HG03097 (cell line): ENCODE results near the gene SCFD2.
"Not testable (repeated sequence)": the region's sequence is repeated elsewhere in the genome, so short reads cannot be mapped to it uniquely, and the experiment has no call there.

Source experiments
- ATAC-seq: cut with Tn5 transposase; IDR thresholded peaks from one replicate; pipeline ENCODE4 v1.9.1; 2021; ENCODE audit not compliant: unreplicated experiment, low FRiP score

The SCFD2 gene

DNA sequence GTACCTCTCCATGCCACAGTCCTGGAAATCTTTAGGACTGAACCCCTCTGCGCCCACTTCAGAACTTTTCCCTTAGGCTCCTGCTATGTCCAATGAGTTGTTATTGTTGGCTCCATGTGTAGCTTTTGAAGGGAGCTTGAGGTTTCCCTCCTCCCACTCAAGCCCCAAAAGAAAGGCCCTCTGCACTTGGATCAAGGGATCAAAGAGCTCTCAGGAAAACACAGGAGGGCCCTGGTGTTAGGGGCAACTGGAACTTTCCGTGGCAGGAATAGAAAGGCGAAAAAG, 368.8 kb downstream of the SCFD2 start:
- ATAC-seq = no peak

DNA sequence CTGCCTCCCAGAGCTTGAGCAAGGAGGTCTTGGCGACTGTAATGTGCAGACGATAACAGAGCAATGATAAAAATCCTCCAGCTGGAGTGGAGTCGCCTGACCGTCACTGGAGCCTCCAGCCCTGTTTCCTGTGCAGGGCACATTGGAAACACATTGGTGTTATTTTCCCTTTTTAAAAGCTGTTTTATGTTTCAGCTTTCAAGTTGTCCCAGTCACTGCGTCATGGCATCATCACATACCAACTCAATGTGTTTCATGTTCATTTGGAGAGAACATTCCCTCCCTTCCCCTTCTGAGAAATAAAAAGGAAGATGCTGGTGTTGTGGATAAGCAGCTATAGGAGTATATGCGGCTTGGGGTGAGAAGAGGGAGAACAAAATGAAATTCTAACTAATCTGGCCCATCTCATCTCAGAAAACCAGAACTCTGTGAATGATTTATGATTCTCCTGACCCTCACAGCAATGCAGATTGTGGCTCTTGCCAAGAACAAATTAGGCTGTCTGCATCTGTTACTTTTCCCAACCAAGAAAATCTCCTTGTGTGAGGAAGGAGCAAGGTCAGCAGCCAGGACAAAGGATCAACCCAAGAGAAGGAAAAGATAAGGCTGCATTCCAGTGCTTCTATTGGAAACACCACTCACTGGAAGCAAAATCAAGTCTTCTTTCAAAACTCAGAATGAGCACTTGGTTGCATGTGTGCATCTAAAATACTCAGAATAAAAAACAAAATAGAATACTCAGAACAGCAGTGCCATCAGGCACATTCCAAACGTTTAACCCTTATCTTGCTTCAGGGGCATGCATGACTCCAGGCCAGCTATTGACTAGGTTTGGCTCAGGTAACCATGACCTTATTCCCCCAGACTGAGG, 369.4 kb downstream of the SCFD2 start:
- ATAC-seq = no peak

DNA sequence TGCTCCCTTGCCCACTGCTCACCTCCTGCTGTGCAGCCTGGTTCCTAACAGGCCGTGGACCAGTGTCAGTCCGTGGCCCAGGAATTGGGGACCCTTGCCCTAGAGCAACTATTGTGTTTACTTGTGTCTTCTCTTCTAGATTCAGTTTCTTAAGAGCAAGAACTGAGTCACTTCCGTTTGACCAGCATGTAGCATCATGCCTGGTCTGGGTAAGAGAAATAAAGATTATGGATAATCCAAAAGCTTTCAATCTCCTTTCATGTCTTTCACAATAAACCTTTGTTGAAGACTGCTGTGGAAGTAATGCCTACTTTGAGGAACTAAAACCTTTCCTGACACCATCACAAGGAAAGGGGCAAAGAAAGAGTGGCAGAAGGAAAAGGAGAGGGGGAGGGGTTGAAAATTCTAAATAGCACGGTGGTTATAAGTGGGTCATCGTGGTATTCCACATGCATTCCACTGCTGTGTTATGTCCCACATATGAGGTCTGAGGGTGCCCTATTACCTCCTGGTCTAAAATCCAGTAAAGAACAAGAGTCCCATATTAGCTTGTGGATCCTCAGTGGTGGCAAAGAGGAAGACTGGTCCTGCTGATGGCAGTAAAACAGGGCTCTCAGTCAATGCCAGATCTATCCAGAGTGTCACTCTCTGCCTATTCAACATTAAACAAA, 370.4 kb downstream of the SCFD2 start:
- ATAC-seq = no peak

DNA sequence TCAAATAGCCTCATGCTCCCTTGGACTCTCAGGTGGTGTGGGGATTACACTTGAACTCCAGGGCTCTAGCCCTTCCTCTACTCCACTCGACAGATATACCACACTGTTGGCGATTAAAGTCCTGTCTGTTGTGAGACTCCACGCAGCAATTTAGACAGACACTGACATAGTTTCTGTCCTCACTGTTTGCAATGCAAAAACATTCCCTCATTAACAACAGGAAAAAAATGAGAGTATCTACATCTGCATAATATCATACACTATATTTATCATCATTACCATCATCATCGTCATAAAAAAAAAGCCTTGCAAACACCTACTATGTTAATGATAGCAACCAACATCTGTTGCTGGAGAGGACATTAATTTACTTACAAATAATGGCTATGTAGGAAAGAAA, 371.3 kb downstream of the SCFD2 start:
- ATAC-seq = no peak

DNA sequence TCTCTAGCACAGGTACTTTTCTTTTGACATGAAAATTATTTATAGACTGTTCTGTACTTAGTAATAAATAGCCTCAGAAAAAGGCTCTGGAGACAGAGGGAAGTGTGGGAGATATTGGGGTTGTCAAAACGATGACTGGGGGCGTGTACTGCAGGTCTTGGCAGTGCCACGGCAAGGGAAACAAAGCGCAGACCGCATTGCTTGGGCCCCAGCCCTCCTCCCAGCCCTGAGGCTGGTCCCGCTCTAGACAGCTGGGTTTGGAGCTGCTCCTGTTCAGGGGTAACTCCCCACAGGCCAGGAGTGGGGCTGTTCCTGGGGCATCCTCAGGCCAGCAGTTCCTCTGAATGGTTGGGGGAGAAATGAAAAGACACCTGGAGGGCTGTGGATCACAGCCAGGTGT, 372.1 kb downstream of the SCFD2 start:
- ATAC-seq = no peak

DNA sequence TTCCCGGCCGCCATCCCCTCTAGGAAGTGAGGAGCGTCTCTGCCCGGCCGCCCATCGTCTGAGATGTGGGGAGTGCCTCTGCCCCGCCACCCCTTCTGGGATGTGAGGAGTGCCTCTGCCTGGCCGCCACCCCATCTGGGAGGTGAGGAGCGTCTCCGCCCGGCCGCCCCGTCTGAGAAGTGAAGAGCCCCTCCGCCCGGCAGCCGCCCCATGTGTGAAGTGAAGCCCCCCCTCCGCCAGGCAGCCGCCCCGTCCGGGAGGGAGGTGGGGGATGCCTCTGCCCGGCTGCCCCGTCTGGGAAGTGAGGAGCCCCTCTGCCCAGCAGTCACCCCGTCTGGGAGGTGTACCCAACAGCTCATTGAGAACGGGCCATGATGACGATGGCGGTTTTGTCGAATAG, 373.3 kb downstream of the SCFD2 start:
- not testable (repeated sequence) for ATAC-seq

DNA sequence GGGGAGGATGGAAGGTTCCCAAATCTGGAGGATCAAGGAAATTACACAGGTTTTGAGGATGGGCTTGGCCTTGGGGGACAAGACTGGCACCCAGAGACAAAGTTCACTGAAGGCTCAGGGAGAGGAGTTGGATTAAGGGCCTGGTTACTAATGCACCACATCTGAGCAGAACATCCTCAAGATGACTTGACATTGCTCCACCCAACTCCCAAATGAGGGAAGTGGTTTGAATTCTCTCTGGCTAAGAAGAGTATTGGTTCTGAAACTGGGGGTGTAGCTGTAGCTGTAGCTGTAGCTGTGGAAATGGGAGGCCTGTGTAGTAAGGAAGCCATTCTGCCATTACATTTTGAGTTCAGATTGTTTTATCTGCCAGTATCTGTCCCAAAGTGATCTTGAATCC, 374.4 kb downstream of the SCFD2 start:
- ATAC-seq = no peak

DNA sequence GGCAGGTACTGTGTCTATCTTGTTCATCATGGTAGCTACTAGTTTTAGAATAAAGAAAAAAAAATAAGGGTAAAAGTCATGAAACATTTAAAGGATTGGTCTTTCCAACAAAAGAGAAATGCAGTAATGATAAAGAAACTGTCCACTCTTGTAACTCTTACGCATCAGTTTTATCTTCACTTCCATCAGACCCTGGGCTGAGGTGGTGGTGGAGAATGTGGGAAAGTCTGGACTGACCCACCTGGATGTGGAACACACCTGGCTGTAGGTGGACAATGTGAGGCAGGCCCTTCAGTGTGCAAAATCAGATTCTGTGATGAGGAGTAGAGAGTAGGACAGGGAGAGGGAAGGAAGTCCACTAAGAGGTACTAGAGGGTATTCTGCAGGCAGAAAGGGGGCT, 375.2 kb downstream of the SCFD2 start:
- no peak for ATAC-seq

DNA sequence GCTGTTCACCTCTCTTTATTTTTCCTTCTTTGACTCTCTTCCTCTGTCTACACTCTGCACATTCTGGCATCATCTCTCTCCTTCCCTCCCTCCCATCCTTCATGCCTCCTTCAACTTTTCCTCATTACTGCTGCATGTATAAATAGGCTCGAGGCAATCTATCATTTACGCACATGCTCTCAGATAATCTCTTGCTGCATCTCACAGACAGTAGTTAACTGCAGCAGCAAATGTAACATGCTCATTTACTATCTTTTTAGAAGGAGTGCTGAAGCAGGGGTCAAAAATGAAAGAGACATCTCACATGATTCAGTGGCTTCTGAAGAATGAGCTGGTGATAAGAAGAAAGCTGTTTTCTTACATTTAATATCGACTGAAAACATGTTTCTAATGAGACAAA, 376.0 kb downstream of the SCFD2 start:
- ATAC-seq = no peak

DNA sequence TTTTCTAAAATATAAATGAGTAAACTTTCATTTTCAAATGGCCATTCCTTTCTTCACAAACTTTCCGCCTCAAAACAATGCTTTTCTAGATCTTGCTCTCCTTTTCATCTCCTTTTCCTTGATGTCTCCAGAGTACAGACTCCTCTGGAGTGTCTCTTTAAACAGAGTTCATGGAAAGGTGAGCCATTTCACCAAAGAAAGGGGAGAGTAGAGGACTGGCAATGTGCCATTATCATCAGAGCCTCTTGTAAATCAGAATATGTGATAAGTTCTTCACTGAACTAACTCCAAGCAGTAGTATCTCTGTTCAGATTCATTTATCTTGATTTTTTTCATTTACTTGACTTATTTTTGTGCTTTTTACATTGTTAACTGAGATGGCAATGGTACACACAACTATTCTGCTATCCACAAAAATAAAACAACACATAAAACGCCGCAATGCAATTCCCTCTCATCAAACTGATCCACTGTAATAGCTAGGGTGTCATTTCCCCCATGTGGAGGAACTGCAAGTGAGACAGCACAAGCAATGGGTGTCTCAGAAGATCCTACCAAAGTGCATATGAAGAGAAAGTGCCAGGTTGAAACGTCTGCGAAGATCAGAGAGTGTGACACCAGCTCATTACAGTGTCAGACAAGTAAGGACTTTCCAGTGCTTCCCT, 378.3 kb downstream of the SCFD2 start:
- no peak for ATAC-seq

DNA sequence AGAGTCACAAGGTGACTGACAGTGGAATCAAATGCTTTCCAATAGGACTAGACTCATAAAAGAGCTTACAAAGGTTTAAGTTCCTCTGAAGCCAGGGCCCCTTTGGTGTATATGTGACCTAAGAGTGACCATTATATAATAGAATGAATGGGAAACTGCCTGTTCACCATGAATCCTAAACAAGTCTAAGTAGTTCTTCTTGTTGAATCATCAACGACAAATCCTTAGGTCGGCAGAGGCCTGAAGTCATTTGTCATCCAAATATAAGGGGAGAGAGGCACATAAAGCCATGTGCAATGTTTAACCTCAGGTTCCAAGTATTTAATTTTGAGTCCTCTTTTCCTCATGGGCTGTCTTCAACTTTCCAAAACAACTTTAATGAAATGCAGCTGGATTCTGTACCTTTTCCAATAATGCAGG, 381.4 kb downstream of the SCFD2 start:
- no peak for ATAC-seq

DNA sequence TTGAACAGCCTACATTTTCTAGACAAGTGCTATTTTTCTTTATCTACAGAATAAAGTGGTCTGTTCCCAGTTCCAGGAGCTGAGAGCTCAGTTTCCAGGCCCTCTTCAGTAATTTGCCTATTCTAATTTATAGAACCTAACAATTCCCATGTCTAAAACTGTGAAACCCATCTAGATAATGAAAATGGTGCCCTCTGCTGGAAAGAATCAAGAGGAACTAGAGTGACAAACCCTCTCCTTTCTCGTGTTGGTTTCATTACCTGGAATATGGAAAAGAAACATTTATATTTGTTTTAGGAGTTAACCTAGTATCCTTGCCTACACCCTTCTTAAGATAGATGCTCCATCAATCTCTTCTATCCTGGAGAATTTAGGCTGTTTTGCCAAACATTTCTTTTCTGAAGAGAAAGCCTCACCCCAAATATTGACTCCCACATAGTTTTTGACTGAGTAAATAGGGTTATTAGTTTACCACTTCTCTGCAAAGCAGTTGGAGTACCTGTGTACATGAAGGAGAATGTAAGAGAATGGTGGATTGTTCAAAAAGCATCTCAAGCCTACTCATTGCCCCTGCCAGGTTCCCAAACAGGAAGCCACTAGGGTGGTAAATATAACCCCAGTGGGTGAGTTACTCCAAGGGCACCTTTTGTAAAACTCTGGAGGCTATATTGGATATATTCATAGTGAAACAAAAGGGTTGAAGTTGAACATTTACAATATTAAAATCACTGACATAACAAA, 382.1 kb downstream of the SCFD2 start:
- no peak for ATAC-seq

DNA sequence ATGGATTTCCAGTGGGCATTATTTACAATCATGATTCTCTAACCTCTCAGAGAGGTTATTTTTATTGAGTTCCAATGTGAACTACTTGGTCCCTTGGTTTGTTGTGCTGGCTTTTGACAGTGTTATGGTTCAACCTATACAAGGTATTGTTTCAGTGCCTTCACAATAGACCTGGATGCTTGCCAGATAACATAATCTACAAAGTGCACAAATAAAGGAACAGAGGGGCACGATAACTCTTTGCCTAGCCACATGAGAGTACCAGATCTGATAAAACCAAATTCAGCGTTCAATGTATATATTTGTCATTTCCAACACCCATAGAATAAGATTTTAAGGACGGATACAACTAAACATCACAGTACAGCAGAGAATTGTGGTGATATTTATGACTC, 382.9 kb downstream of the SCFD2 start:
- no peak for ATAC-seq

DNA sequence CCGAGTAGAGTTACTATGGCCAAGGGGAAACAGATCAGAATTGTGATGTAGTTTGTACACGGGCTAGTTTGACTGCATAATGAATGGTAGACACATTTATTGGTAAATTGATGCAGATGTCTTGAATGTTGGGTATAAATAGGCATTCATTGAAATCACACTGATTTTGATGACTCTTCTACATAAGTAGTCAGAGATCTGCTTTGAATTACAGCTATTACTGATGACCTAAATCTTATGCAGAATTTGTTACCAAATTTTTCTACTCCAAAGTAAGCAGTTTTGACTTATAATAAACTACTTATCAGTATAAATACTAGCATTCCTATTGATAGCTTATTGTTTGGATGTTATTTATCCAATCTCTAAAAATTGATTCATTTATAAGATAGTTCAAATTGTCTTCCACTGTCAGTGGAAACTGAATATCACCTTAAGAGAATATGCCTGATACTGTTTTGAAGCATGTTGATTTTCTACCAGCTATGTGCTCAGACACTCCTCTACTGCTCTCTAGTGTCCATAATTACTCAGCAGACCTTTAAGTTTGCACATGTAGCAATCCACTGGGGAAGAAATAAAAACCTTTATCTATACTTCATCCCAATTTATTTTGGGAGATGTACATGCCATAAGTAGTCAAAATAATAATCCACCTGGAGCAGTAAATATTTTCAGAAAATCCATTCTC, 383.5 kb downstream of the SCFD2 start:
- no peak for ATAC-seq

DNA sequence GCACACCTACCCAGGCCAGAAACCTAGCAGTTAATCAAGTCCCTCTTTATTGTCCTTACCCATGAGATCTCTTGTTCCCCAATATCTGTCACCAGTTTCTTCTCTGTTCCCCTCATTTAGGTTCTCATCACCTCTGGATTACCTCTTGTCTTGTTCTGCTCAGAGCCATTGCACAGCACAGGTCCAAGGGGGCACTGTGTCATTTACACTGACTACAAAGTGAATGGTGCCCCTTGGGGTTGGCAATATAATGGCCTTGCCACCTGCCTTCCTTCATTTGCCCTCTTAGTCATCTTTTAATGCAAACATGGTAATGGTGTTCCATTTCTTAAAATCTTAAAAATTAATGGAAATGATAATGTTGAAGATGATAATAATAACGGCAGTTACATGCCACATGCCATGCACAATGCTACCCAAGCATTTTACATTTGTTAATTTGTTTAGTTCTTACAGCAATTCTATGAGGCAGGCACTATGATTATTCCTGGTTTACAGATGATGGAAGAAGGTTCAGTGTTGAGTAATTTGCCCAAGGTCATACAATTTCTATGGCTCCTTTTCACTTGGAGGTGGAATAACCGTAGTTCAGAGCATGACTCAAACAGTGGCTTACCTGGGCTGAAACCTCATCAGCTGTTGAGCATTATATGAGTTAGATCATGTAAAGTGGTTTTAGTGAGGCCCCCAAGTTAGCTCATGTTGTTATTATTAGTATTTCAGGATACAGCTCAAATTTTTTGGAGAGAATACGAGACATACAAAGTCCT, 385.9 kb downstream of the SCFD2 start:
- no peak for ATAC-seq

DNA sequence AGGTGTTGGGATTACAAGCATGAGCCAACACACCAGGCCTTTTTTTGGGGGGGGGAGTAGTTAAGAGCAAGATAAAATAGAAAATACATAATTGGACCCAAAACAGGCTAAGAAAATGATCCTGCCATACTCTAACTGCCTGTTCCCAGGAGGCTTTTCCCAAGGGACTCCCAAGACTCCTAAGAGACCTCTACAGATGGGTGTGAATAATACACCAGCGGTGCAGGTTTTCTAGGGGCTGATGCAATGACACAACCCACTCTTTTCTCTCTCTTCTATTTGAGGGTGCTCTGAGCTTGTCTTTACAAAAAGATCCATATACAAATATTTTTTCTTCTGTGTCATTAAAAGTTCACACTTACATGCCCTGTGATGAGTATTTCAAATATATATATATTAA, 386.8 kb downstream of the SCFD2 start:
- no peak for ATAC-seq

DNA sequence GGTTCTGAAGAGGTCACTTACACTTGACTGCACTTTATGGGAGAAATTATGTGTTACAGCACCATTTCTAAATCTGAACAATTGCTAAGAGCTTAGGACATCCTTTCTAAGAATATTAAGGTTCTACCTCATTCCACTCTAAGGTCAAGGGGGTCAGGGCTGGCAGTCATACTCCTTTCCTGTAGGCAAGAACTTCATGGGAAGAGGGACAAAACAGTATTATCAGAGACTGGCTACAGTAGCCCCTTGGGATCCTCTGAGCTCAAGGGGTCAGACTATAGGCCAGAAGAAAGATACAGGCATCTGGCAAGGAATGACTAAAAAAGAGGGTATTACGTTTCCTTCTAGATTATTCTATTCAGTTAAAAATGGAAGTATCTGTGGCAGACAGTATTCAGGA, 388.6 kb downstream of the SCFD2 start:
- no peak for ATAC-seq

DNA sequence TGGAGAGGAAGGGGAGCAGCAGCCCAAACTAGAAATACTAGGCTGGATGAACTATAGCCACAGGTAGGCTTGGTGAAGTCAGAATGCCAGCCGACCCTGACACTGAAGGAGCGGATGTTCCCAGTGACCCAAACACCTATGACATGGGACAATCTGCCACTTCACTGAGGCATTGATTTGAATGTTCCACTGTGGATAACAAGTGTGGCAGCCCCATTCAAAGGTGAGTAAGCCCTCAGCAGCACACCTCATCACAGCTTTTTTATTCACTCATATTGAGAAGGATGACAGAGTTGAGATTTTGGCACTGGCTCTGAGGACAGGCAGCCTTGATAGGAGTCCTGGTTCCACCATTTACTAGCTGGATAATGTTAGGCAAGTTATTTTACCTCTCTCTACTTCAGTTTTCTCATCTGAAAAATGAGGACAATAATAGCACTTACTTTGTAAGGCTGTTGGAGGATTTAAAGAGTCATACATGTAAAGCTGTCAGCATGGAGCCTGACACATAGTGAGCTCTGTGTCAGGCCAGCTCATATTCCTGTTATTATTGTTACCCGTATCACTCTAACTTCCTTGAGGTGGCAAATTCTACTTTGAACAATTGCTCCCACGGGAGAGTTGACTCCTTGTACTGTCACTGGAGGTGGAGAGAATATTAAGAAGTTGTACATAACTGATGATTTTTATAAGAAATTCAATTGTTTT, 389.2 kb downstream of the SCFD2 start:
- ATAC-seq = no peak

DNA sequence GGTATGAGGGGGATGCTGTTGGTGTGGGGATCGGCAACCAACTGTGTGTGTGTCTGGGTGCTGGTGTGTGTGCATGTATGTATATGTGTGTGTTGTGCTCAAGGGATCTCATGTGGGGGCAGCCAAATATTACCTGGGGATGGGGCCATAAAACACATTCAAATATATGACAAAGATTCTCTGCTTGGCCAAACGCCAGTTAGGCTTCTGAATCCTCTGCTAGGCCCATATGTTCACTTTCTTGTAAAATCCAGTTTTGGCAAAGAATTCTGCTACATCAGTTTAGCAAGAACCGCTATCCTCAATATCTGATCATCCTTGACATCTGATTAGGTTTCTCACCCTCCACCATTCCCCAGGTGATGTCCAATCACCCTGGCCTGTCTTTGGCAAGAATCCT, 397.2 kb downstream of the SCFD2 start:
- no peak for ATAC-seq
